GM06990 (cell line): ENCODE data around the gene SLC23A2.

Source experiments
- DNase-seq: peaks from one replicate; pipeline ENCODE4 v3.0.0-alpha.2; 2011; ENCODE audit not compliant: insufficient read length; ENCODE audit errors: extremely low read depth
- H3K27me3 ChIP-seq: replicated peaks from 2 replicates; pipeline ENCODE4 v1.6.0; 2011; ENCODE audit warnings: low read length; ENCODE audit not compliant: control insufficient read depth, insufficient read depth
- H3K36me3 ChIP-seq: 2 replicates; pipeline ENCODE4 v1.5.1; 2011; ENCODE audit warnings: low read length; ENCODE audit not compliant: control insufficient read depth, insufficient read depth
- H3K4me3 ChIP-seq: replicated peaks from 2 replicates; pipeline ENCODE4 v1.5.1; 2011; ENCODE audit warnings: low read depth, mild to moderate bottlenecking, control low read depth, low read length
- TF ChIP-seq, protein P1 (sequence below): IDR thresholded peaks from 2 replicates; pipeline ENCODE4 v1.5.1; 2011; ENCODE audit warnings: low read length, control low read depth, mild to moderate bottlenecking, inconsistent platforms; ENCODE audit not compliant: insufficient read depth, poor library complexity, severe bottlenecking

The SLC23A2 gene

DNA sequence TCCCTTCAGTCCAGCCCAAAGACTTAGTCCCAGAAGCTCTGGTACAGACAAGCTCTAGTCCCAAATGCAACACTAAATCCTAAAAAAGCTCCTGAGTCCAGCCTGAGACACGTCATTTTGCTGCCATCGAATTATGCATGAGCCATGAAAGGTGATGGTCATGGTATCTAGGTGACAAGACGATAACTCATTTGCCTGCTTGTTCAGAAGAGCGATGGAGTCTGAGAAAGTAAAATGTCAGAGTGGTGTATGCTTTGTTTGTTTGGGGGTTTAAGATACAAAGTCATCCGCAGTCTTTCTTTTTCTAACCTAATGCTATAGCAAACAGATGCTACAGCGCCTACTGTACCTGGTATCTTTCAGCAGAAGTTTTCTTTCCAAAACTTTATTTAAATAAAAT, 54.7 kb downstream of the SLC23A2 start:
- no peak for DNase-seq
- H3K4me3 ChIP-seq, result no peak overlapping the region
- no peaks in the 10 kb centered on the region for H3K27me3 ChIP-seq
- TF ChIP-seq, protein P1, sequence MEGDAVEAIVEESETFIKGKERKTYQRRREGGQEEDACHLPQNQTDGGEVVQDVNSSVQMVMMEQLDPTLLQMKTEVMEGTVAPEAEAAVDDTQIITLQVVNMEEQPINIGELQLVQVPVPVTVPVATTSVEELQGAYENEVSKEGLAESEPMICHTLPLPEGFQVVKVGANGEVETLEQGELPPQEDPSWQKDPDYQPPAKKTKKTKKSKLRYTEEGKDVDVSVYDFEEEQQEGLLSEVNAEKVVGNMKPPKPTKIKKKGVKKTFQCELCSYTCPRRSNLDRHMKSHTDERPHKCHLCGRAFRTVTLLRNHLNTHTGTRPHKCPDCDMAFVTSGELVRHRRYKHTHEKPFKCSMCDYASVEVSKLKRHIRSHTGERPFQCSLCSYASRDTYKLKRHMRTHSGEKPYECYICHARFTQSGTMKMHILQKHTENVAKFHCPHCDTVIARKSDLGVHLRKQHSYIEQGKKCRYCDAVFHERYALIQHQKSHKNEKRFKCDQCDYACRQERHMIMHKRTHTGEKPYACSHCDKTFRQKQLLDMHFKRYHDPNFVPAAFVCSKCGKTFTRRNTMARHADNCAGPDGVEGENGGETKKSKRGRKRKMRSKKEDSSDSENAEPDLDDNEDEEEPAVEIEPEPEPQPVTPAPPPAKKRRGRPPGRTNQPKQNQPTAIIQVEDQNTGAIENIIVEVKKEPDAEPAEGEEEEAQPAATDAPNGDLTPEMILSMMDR, result no peak
- H3K36me3 ChIP-seq, result no peaks in the 10 kb centered on the region

DNA sequence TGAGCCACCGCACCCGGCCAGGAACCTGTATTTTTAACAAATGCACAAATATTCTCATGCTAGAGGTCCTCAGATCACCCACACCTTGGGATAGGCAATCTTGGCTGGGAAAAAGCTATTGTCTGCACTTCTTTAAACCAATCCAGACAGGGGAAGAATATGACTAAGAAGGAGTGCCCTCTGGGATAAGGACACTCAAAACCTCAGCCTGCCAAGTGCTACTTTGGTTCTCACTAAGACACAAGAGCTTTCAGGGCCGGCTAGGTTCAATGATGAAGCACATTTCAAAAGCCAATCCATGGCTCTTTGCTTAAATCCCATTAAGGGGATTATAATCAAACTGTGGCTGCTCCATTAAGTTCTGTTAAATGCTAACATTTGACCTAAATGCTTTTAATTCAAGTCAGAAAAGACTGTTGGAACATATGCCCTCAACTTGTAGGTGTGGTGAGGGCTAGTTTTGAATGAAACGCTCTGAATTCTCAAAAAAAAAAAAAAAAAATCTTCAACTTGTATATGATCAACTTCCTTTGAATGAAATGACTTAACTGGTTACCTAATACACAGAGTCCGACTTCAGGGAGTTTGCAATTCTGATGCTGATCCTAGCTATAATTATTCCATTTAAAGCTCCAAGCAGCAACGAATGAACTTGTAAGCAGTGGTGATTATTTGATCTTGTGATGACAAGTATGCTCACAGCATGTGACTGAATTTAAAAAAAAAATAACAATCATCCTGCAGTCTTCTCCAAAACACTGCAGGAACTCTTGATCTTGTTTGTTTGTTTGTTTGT, 56.6 kb downstream of the SLC23A2 start:
- TF ChIP-seq, protein P1, result no peak
- Histone ChIP-seq H3K4me3 (no peak overlapping the region), H3K27me3 (no peaks in the 10 kb centered on the region), H3K36me3 (no peaks in the 10 kb centered on the region)
- no peak for DNase-seq

DNA sequence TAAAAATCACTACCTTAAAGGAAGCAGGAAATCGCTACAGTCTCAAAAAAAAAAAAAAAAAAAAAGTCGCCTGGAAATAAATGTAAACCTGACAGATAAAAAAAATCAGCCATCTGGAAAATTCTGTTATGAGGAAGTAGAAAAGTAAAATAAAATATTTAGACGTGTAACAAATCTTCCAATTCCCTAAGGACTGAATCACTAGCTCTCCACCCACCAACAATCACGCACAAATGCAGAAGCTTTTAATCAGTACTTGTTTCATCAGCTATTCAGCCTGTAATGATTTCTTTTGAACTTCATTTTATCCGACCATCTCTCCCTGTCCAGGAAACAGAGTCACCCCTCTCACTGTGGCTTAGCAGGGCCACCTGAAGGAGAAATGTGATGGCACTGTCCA, 59.0 kb downstream of the SLC23A2 start:
- TF ChIP-seq, protein P1, result no peak
- Histone ChIP-seq H3K27me3 (no peaks in the 10 kb centered on the region), H3K36me3 (no peaks in the 10 kb centered on the region), H3K4me3 (no peak overlapping the region)
- no peak for DNase-seq

DNA sequence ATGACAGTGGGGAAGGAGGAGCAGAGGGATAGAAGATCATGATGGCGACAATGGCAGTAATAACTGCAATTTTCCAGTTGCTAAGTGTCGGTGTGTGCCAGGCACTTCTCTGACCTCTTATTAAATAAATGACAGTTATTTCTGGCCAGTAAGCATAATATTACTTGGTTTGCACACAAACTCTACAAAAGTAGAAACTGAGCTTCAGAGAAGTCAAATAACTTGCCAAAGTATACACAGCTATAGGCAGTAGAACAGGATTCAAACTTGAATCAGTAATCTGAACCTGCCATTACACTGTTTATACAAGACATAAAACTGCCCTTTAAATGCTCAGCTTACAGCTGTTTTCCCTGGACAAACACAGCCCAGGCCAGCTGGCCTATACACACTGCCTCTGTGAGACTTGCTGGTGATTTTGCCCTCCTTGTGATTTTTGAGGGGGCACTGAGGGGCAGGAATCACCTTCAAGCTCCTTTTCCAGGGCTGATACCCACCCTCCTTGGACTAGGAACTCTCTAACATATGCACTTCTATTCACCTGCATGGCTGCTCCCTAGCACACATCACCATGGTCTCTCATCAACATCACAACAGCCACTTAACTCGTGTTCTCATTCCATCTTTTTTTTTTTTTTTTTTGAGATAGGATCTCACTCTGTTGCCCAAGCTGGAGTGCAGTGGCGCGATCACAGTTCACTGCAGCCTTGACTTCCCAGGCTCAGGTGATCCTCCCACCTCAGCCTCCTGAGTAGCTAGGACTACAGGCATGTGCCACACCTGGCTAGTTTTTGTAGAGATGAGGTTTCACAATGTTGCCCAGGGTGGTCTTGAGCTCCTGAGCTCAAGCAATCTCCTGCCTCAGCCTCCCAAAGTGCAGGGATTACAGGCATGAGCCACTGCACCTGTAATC, 63.6 kb downstream of the SLC23A2 start:
- TF ChIP-seq, protein P1, result no peak
- no peaks in the 10 kb centered on the region for H3K27me3 ChIP-seq
- no peaks in the 10 kb centered on the region for H3K36me3 ChIP-seq
- no peak for DNase-seq
- no peak overlapping the region for H3K4me3 ChIP-seq

DNA sequence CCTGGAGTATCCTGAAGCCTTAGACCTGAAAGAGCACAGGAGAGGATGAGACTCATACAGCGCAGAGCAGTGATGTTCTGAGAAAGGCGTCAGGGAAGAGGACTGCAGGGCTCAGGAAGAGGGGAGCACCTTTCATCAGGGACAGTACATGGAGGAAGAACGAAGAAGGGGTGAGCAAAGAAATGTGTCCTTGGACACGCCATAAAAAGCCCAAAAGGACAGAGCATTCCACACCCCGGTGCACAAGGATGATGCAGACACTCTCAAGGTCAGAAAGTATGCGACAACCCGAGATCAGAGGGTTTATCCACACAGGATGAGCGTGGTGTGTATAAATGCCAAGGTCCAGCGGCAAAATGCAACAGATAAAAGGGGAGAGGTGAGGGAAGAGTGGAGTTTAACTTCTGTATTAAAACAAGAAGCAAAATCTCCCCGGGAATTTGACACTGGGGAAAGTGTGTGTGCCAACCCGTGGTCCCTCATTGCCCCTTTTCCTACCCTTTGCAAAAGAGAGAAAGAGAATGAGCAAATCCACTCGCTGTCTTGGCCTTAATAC, 64.4 kb downstream of the SLC23A2 start:
- no peak for DNase-seq
- no peak overlapping the region for H3K4me3 ChIP-seq
- no peaks in the 10 kb centered on the region; the same call in 1 of the 2 replicates for H3K36me3 ChIP-seq
- H3K27me3 ChIP-seq, result no peaks in the 10 kb centered on the region
- TF ChIP-seq, protein P1, result no peak
